ENCODE measurements around the gene CELF1. TPM values are rescaled to one million over a fixed set of nuclear protein-coding genes. Genes with fewer than 3 reads are reported as not detected.

CELF1 gene
- total and polyA plus RNA-seq, 12 donors: 24.4 to 97.0 (median 85.5) TPM

DNA sequence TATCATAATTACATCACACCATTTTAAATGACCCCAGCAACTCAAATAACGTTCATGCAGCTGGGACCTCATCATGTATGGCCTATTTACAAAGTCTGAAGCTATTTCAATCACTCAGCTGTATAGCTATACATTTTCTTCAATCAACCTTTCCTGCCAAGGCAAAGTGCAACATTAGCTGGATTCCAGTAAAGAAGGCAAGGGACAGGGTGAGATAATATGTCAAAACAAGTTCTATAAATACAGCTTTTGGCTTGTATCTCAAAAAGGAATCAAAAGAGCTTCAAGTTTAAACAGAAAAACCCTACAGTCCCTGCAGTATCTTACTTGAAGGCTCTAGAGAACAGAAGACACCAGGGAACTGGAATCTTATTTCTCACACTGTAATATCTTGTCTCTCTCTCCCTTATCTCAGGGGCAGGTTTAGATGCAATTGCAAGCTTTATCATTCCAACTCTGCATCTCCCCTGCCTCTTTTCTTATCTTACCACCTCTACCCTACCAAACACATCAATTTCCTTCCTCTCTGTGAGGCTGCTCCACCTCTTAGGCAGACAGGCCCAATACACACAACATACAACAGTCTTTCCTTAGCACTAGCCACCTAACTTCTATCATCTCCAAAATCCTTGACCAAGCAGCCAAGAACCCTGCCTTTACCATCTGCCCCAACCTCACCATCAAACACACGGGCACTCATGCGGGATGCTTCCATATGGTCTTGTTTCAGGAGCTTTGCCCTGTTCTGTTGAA, 34.5 kb downstream of the CELF1 start:
- peaks cover 28 to 100% (median 77%) of the 10 kb centered on the region in 9 donors for H3K4me1 ChIP-seq
- no peak overlapping the region for H3K4me3 ChIP-seq
- TF ChIP-seq, protein P1, sequence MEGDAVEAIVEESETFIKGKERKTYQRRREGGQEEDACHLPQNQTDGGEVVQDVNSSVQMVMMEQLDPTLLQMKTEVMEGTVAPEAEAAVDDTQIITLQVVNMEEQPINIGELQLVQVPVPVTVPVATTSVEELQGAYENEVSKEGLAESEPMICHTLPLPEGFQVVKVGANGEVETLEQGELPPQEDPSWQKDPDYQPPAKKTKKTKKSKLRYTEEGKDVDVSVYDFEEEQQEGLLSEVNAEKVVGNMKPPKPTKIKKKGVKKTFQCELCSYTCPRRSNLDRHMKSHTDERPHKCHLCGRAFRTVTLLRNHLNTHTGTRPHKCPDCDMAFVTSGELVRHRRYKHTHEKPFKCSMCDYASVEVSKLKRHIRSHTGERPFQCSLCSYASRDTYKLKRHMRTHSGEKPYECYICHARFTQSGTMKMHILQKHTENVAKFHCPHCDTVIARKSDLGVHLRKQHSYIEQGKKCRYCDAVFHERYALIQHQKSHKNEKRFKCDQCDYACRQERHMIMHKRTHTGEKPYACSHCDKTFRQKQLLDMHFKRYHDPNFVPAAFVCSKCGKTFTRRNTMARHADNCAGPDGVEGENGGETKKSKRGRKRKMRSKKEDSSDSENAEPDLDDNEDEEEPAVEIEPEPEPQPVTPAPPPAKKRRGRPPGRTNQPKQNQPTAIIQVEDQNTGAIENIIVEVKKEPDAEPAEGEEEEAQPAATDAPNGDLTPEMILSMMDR (IDR thresholded peaks at IDR 0.05): no peak
- WGBS, 2 donors: 55 to 61% methylated on average over 3 of the region's 3 CpGs
- ATAC-seq: no peak
- no peaks in the 10 kb centered on the region for H3K27me3 ChIP-seq
- peaks cover 0 to 6% (median 0%) of the 10 kb centered on the region in 9 donors for H3K36me3 ChIP-seq
- no peak for DNase-seq
- intact Hi-C loops (cut with DNase I): loop anchor here in 1 of 10 donors (5.0 kb wide), 1 partner anchor 34 kb away; the partner anchor contains the start of gene CELF1
- H3K27ac ChIP-seq: peak overlapping the region in 3 of 10 donors; percentile 21 to 60 (median 50)
- no peaks in the 10 kb centered on the region for H3K9me3 ChIP-seq

DNA sequence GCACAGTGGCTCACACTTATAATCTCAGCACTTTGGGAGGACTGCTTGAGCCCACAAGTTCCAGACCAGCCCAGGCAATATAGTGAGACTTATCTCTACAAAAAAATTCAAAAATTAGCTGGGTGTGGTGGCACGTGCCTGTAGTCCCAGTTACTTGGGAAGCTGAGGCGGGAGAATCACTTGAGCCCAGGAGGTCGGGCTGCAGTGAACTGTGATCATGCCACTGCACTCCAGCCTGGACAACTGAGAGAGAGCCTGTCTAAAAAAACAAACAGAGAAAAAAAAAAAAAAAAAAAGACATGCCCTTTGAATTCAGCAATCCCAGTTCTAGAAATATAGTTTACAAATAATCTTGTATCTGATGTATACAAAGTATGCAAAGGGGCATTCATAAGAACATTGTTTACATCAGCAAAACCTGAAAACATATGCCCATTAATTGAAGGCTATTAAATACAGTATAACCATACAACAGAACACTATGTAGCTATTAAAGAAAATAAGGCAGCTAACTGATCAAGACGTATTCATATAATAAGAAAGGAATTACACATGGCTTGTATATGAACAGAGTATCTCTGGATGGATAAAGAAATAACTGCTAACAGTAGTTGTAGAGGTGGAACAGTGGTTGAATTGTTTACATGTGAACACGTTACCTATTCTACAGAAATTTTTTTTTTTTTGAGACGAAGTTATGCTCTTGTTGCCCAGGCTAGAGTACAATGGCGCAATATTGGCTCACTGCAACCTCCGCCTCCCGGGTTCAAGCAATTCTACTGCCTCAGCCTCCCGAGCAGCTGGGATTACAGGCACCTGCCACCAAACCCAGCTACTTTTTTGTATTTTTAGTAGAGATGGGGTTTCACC, 35.7 kb downstream of the CELF1 start:
- WGBS, 2 donors: 84 to 85% methylated on average over 10 of the region's 10 CpGs
- H3K27me3 ChIP-seq: no peaks in the 10 kb centered on the region
- ATAC-seq (no peak), DNase-seq (no peak)
- H3K27ac ChIP-seq: peak overlapping the region in 1 of 10 donors; percentile 19
- intact Hi-C loops (cut with DNase I): loop anchor here in 1 of 10 donors (5.0 kb wide), 1 partner anchor 35 kb away; the partner anchor contains the start of gene CELF1
- H3K9me3 ChIP-seq: no peaks in the 10 kb centered on the region
- TF ChIP-seq, protein P1 (IDR thresholded peaks at IDR 0.05): no peak
- peaks cover 25 to 100% (median 77%) of the 10 kb centered on the region in 9 donors for H3K4me1 ChIP-seq
- H3K36me3 ChIP-seq: peaks cover 0 to 6% (median 0%) of the 10 kb centered on the region in 9 donors
- H3K4me3 ChIP-seq: no peak overlapping the region

DNA sequence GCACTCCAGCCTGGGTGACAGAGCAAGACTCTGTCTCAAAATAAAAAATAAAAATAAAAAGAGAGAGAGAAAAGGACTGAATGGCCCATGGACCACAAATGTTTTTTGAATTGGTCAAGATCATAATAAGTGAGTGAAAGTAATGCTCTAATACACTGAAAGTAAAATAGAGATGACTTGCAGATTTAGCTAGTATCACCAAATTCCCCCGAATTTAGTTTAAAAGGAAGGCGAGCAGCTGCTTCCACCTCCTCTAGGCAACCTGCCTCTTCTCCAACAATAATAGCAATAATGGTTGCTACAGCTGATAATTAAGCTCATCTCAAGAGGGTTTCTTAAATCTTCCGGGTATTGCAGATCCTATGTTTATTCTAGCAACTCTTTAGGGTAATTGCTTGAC, 36.8 kb downstream of the CELF1 start:
- Histone ChIP-seq H3K27me3 (no peaks in the 10 kb centered on the region), H3K27ac (peak overlapping the region in 4 of 10 donors; percentile 13 to 64 (median 34)), H3K4me1 (peaks cover 25 to 100% (median 81%) of the 10 kb centered on the region in 9 donors), H3K9me3 (no peaks in the 10 kb centered on the region), H3K36me3 (peaks cover 0 to 6% (median 0%) of the 10 kb centered on the region in 9 donors), H3K4me3 (no peak overlapping the region)
- 70 to 73% methylated on average over 3 of the region's 3 CpGs for WGBS, 2 donors
- DNase-seq (no peak), ATAC-seq (no peak)
- intact Hi-C loops (cut with DNase I): loop anchor here in 1 of 10 donors (5.0 kb wide), 1 partner anchor 36 kb away; the partner anchor contains the start of gene CELF1
- TF ChIP-seq, protein P1 (IDR thresholded peaks at IDR 0.05): no peak
